Jurkat, Clone E6-1 (cell line): ENCODE measurements around the gene RND1. TPM values are rescaled to one million over a fixed set of nuclear protein-coding genes. Genes with fewer than 3 reads are reported as not detected.
"Not testable (repeated sequence)": the region's sequence is repeated elsewhere in the genome, so short reads cannot be mapped to it uniquely, and the experiment has no call there.

ENCODE experiments used
- DNase-seq: peaks from one replicate; pipeline ENCODE4 v3.0.0-alpha.2; 2011; ENCODE audit warnings: low read depth, low spot score
- H3K4me3 ChIP-seq: 2 replicates; pipeline ENCODE4 v1.5.1; 2011; ENCODE audit warnings: mild to moderate bottlenecking, low read length, control low read depth, moderate library complexity
- polyA plus RNA-seq: library from polyadenylated mRNA; unstranded; fragments of >200 nt; gene quantifications from one replicate; pipeline ENCODE4 v1.2.1, GENCODE V29; 2012; ENCODE audit warnings: missing spikeins; ENCODE audit not compliant: insufficient read length, insufficient read depth

The RND1 gene
- 4.1 TPM for polyA plus RNA-seq

DNA sequence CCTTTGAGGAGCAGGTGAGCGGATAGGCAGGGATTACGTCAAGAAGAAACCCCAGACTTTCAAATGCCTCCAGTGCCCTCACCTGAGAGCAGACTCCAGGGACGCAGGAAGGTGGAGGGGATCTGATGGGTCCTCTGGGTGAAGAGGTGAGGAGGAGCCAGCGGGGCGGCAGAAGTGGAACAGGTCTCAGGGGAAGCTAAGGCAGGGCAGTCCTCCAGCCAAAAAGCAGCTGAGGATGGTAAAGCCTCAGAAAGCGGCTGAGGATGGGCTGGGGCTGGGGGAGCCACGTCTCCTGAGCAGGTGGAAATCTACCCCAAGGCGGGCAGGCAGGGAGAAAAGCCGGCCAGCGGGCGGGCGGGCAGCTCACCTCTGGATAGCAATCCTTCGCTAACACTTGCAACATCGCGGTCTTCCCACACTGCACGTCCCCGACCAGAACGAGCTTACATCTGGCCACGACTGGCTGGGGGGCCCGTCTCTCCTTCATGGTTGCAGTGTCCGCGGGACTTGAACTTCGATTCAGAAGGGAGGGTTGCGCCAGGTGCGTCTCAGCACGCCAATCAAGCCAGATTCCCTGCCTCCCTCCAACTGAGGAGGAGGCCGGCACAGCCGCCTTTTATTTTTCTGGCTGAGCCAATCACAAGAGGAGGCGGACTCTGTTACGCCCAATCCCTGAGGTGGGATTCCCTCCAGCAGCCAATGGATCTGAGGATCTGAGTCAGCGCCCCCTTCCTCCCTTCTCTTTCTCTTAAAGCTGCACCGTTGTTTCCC lies at the start of gene RND1:
Gene RND1 (minus strand): TSS at position 590 of the 771 bp plus-strand sequence. CDS start 103 bp downstream, at position 487.
- DNase-seq = peak; percentile 95
- H3K4me3 ChIP-seq = peak within 1 kb of the TSS; percentile 67

DNA sequence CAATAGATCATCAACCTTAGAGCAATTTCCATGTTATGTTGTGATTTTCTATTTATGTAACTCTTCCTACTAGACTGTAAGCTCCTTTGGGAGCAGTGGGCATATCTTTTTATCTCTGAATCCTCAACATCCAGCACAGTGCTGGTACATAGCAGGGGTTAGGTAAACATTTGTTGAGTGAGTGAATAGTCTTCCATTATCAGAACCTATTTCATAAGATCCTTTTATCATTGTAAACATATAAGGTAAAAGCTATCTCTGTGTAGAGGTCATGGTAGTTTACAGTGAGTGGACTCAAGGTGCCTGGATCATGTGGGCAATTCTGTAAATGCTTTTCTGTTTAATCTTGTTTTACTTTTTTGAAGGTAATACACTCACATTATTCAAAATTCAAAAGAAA lies 44.5 kb upstream of the RND1 start:
- no peak for DNase-seq
- no peak overlapping the region for H3K4me3 ChIP-seq

DNA sequence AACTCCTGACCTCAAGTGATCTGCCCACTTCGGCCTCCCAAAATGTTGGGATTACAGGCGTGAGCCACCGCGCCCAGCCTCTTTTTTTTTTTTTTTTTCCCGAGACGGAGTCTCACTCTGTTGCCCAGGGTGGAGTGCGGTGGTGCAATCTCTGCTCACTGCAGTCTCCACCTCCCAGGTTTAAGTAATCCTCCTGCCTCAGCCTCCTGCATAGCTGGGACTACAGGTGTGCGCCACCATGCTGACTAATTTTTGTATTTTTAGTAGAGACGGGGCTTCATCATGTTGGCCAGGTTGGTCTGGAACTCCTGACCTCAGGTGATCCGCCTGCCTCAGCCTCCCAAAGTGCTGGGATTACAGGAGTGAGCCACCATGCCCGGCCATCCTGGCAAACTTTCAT lies 44.0 kb upstream of the RND1 start:
- not testable (repeated sequence) for DNase-seq, H3K4me3 ChIP-seq

DNA sequence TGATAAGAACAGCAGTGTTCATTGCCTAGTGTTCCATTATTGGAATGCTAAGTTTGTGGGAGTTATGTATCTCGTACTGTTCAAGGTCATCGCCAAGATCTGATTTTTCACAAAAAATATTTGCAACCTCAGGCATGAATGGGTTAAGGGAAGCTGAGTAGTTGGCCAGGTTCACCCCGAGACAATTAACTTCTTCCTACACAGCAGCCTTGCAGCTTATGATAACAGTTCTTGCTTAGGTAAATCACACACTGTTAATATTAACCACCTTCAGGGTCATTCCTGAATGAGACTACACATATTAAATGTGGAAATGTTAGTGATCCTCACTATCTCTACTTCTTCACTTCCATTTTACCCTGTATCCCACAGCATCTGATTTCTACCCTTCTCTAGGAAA lies 41.6 kb upstream of the RND1 start:
- H3K4me3 ChIP-seq = no peak overlapping the region
- no peak for DNase-seq

DNA sequence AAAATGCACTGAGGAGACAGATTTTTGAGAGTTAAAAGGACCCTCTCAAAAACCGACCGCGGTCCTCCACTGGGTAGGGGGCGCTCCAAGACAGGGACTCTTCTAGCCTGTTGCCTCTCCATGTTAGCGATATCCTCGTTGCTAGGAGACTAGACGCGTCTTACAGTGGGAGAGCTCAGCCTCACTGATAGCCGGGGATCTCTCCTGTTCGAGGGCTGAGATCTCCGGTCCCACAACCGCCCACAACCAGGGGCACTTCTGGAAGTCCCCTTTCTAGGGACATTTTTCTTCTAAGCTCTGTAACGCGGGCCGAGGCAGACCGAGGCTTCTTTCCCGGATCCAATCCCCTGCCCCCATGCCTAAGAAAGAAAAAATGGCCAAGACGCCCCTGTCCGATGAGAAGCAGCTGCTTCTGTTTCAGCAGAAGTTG lies 38.3 kb upstream of the RND1 start:
- H3K4me3 ChIP-seq = peak overlapping the region; percentile 53

GRCh38 chr12:48903363-48903981 lies 37.8 kb upstream of the RND1 start:
- no peak overlapping the region for H3K4me3 ChIP-seq
- DNase-seq = no peak

More for the DNA sequence above, 38.3 kb upstream of the RND1 start:
- DNase-seq = peak; percentile 83

- no peak overlapping the region for H3K4me3 ChIP-seq
- no peak for DNase-seq
Measured at GRCh38 chr12:48901278-48901677, 35.6 kb upstream of the RND1 start.

GRCh38 chr12:48899651-48900050 lies 34.0 kb upstream of the RND1 start:
- no peak for DNase-seq
- H3K4me3 ChIP-seq = no peak overlapping the region

DNA sequence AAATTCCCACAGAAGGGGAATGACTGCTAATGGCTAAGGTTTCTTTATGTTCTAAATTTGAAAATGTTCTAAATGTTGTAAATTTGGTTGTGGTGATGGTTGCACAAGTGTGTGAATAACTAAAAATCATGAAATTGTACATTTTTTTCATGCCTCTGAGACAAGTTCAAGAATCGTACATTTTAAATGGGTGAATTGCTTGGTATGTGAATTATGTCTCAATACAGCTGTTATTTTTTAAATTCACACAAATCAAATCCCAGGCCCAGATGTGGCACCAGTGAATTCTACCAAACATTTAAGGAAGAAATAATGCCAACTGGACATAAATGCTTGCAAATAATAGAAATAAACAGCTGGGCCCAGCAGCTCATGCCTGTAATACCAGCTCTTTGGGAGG lies 28.6 kb upstream of the RND1 start:
- no peak for DNase-seq
- no peak overlapping the region for H3K4me3 ChIP-seq

DNA sequence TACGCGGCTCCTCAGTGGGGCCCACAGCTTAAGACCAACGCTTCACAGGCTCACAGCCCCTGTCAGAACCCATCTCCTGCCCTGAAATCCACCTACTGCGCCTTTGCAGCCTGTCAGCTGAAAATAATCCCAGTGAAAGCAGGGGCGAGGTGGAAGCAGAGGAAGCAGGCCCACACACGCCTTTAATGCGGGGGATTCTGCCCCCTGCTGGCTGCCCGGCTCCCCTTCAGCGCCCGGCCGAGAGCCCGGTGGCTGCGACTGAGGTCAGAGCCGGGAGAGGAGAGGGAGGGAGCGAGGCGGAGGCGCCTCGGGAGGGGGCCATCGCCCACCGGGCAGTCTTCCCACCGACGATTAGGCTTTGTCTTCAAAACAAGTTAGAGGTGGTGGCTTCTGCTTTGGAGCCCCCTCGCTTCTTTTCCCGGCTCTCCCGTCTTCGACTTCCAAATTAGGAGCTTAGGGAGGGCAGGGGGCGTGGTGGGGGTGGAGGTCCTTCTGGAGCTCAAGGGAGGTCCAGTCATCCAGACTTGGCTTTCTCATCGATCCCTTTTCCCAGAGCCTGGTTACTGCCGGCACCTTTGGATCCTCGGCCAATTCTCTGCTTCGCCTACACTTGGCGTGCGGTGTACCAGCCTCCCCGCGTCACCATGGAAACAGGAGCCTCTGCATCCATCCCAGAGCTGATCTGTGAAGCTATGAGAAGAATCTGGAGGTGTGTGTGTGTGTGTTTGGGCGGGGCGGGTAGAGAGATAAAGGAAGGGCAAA lies 25.2 kb upstream of the RND1 start:
- peak; percentile 39 for DNase-seq
- H3K4me3 ChIP-seq = no peak overlapping the region; the same call in 1 of the 2 replicates

GRCh38 chr12:48889679-48890078 lies 24.0 kb upstream of the RND1 start:
- DNase-seq = no peak
- no peak overlapping the region for H3K4me3 ChIP-seq

DNA sequence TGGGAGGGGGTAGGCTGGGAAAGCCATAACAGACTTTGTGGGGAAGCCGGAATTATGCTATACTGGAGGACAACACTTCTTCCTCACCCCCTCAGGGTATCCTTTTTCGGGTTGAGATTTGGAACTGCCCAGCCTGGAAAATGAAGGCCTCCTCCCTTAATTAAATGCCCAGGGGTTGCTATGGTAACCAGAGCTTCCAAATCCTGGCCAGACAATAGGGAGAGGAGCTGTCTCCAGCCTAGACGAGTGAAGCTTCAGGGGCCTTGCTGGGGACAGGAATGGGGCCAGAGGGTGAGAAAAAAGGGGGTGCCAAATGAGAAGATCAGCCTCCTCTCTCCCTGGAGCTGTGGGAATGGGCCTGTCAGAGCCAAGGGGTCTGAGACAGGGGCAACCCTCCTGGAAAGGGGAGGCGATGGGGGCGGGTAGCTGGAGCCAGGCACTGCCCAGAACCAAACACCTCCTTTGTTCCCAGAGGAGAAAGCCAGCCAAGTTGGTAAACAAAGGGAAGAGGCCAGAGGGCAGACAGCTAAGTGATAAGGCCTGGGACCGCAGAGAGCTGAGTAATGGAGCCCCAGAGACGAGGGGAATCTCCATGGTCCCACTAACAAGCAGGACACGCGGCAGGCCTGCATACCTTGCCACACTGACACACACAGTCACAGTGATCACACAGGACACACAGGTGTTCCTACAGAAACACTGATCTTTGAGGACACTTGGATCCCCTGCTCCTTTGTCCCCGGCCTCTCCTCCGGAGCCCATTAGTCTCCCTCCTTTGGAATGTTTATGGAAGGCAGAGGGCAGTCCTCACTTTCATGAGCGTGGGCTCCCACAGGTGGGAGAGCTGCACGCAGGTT lies 17.9 kb upstream of the RND1 start:
- no peak overlapping the region for H3K4me3 ChIP-seq
- no peak for DNase-seq

- no peak overlapping the region for H3K4me3 ChIP-seq
- DNase-seq = no peak
Measured at GRCh38 chr12:48882972-48883304, 17.3 kb upstream of the RND1 start.

DNA sequence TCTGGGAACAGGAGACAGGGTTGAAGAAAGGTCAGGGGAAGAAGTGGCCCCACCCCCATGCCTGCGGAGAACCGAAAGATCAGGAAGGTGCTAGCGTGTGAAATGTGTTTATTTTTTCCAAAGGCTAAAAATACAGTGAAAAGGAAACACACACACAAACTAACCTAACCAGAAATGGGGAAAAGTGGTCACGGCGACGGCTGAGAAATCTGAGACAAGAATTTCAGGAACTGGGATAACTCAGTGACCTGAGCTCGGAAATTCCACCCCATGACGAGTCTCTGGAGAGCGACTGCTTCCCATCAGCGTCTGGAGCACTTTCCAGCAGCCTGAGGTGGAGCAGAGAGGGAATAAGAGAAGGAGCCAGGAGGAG lies 16.6 kb upstream of the RND1 start:
- H3K4me3 ChIP-seq = no peak overlapping the region
- DNase-seq = no peak

DNA sequence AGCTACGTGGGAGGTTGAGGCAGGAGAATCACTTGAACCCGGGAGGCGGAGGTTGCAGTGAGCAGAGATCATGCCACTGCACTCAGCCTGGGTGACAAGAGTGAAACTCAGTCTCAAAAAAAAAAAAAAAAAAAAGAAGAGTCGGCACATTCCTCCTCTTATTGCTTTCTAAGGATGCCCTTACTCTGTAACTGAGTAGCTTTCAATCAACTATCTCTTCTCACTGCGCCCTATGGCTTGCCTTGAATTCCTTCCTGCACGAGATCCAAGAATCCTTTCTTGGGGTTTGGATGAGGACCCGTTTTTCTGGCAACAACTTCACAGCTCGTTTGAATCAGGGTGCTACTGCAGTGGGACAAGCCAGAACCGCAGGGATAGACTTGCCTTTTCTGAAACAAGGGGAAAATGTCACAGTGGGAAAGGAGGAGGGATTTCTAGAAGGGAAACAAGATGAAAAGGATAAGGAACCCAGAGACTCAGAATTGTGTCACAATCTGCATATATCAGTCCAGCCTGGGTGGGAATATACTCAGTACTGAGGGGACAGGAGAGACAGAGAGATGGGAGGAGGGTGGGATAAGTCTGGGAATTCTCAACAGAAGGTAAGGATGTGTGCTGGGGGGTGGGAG lies 16.1 kb upstream of the RND1 start:
- no peak for DNase-seq
- no peak overlapping the region for H3K4me3 ChIP-seq

DNA sequence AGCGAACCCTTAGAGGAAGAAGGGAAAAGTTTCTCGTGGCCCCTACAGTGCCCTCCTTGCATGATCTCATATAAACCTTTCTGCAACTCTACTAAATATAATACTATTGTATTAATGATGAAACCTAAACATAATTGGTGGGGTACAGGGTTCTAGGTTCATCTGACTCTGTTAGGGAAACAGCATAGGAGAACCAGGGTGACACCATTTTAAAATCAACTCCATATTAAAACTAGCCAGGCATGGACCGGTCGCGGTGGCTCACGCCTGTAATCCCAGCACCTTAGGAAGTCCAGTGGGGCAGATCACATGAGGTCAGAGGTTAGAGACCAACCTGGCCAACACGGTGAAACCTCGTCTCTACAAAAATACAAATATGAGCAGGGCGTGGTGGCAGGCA lies 15.0 kb upstream of the RND1 start:
- DNase-seq = no peak
- no peak overlapping the region for H3K4me3 ChIP-seq

DNA sequence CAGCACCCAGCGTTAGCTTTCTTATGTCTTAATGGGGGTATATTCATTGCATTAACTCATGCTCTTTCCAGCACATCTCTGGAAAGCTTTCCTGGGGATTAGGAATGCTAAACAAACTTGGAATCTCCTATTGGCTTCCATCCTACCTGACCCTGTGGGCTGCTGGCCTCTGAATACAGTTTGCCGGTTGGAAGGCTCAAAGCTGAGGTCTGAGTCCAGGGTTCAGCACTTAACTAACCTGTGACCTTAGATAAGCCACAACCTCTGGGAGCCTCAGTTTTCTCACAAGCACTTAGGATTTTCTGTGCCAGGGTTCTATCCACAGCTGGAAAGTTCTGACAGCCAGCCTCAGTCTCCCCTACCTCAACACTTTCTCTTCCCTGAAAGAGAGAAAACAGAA lies 12.9 kb upstream of the RND1 start:
- no peak for DNase-seq
- no peak overlapping the region for H3K4me3 ChIP-seq

DNA sequence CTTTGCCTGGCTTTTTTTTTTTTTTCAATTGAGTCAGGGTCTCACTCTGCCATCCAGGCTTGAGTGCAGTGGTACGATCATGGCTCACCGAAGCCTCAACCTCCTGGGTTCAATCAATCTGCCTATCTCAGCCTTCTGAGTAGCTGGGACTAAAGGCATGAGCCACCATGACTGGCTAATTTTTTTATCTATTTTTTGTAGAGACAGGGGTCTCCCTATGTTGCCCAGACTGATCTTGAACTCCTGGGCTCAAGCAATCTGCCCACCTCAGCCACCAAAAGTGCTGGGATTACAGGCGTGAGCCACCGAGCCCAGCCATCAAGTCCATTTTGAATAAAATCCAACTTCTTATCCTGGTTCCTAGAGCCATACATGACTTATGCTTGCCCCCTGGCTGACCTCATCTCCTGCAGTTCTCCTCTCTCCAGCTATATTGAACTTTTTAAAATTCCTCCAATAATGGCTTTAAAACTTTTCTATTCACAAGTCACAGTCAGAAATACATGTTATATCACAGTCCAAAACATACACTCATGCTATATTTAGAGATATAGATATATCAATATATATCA lies 10.4 kb upstream of the RND1 start:
- DNase-seq = no peak
- H3K4me3 ChIP-seq = no peak overlapping the region

GRCh38 chr12:48873534-48873933 lies 7.9 kb upstream of the RND1 start:
- DNase-seq, H3K4me3 ChIP-seq: not testable (repeated sequence)
